Activated T-cell treated with anti-CD3 and anti-CD28 coated beads, Interleukin-2, amount 50 U/mL, for 72 hours (primary cell): ENCODE measurements around the gene FGF6. TPM values are rescaled to one million over a fixed set of nuclear protein-coding genes. Genes with fewer than 3 reads are reported as not detected.

Experiments
- ATAC-seq, 2 donors: fragments of 150-1000 bp; cut with Tn5 transposase; replicated peaks in 1 of 2; 2 replicates each; pipeline ENCODE4 v1.10.0; 2021; ENCODE audit warnings: moderate library complexity in 2 of 2, mild to moderate bottlenecking in 1 of 2
- DNase-seq, 2 donors: peaks; one replicate each; pipeline ENCODE4 v3.0.0; 2021 to 2022; ENCODE audit warnings: mixed read lengths in 1 of 2
- H3K27ac Mint-ChIP-seq: one replicate; pipeline ENCODE4 v1.8.0; 2022; ENCODE audit warnings: mild to moderate bottlenecking, moderate library complexity, mixed read lengths
- H3K27me3 Mint-ChIP-seq: one replicate; pipeline ENCODE4 v1.8.0; 2022; ENCODE audit warnings: low read depth, mixed read lengths
- H3K36me3 Mint-ChIP-seq, 2 donors: one replicate each; pipeline ENCODE4 v1.8.0; 2022; ENCODE audit warnings: mixed read lengths in 2 of 2, mild to moderate bottlenecking in 1 of 2; ENCODE audit not compliant: insufficient read depth in 2 of 2
- H3K4me1 Mint-ChIP-seq: one replicate; pipeline ENCODE4 v1.8.0; 2022; ENCODE audit warnings: low read depth, mixed read lengths
- H3K4me3 Mint-ChIP-seq, 2 donors: one replicate each; pipeline ENCODE4 v1.8.0; 2022; ENCODE audit warnings: mild to moderate bottlenecking in 2 of 2, mixed read lengths in 2 of 2, moderate library complexity in 2 of 2
- H3K9me3 Mint-ChIP-seq, 2 donors: one replicate each; pipeline ENCODE4 v1.8.0; 2022; ENCODE audit warnings: mixed read lengths in 2 of 2
- total RNA-seq, 2 donors: library from RNA; stranded (reverse); gene quantifications; one replicate each; pipeline ENCODE4 v1.2.3, GENCODE V29; 2022

FGF6 gene, protein sequence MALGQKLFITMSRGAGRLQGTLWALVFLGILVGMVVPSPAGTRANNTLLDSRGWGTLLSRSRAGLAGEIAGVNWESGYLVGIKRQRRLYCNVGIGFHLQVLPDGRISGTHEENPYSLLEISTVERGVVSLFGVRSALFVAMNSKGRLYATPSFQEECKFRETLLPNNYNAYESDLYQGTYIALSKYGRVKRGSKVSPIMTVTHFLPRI
- total RNA-seq = not detected

- H3K27ac Mint-ChIP-seq = no peak within 1 kb of the TSS
- ATAC-seq (no peak), DNase-seq (no peak)
- peaks cover 14% of the 10 kb centered on the region for H3K27me3 Mint-ChIP-seq
- no peaks in the 10 kb centered on the region for H3K36me3 Mint-ChIP-seq
- H3K4me3 Mint-ChIP-seq = no peak within 1 kb of the TSS
- no peaks in the 10 kb centered on the region for H3K9me3 Mint-ChIP-seq
- no peaks in the 10 kb centered on the region for H3K4me1 Mint-ChIP-seq
Observed at GRCh38 chr12:4445156-4446101, at the start of gene FGF6. FGF6 (minus strand) TSS chr12:4445815; CDS start chr12:4445570, 245 bp downstream.

DNA sequence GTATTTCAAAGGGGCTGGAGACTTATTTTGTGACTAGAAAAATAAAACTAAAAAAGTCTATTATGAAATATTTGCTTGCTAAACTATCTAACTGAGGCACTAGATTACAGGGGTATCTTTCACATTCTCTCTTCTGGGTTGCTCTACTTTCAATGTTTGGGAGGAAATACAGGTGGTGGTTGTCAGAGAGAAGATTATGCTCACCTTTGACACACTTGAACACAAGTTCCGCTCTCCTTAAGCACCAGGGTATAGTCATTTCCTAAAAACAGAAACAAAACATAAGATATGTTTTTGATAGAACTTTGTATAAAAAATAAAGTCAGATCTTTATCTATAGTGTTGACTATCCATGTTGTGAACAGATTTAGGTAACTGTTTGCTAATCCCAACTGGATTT lies 45.4 kb upstream of the FGF6 start:
- ATAC-seq = no peak
- H3K9me3 Mint-ChIP-seq = no peaks in the 10 kb centered on the region
- H3K4me1 Mint-ChIP-seq = peaks cover 12% of the 10 kb centered on the region
- H3K4me3 Mint-ChIP-seq = no peak overlapping the region
- DNase-seq = no peak
- peaks cover 3 to 4% of the 10 kb centered on the region in 2 donors for H3K36me3 Mint-ChIP-seq
- H3K27ac Mint-ChIP-seq = no peak overlapping the region
- no peaks in the 10 kb centered on the region for H3K27me3 Mint-ChIP-seq

GRCh38 chr12:4489556-4489955 lies 43.9 kb upstream of the FGF6 start:
- no peak for ATAC-seq
- Mint-ChIP-seq H3K9me3 (no peaks in the 10 kb centered on the region), H3K27me3 (no peaks in the 10 kb centered on the region), H3K4me3 (no peak overlapping the region), H3K4me1 (peaks cover 10% of the 10 kb centered on the region), H3K27ac (no peak overlapping the region), H3K36me3 (peaks cover 3 to 4% of the 10 kb centered on the region in 2 donors)
- no peak for DNase-seq

- Mint-ChIP-seq H3K4me3 (no peak overlapping the region), H3K4me1 (peaks cover 10% of the 10 kb centered on the region), H3K36me3 (peaks cover 3 to 4% of the 10 kb centered on the region in 2 donors), H3K27ac (no peak overlapping the region), H3K27me3 (no peaks in the 10 kb centered on the region), H3K9me3 (no peaks in the 10 kb centered on the region)
- ATAC-seq (no peak), DNase-seq (no peak)
Observed at GRCh38 chr12:4486980-4487379, 41.4 kb upstream of the FGF6 start.

DNA sequence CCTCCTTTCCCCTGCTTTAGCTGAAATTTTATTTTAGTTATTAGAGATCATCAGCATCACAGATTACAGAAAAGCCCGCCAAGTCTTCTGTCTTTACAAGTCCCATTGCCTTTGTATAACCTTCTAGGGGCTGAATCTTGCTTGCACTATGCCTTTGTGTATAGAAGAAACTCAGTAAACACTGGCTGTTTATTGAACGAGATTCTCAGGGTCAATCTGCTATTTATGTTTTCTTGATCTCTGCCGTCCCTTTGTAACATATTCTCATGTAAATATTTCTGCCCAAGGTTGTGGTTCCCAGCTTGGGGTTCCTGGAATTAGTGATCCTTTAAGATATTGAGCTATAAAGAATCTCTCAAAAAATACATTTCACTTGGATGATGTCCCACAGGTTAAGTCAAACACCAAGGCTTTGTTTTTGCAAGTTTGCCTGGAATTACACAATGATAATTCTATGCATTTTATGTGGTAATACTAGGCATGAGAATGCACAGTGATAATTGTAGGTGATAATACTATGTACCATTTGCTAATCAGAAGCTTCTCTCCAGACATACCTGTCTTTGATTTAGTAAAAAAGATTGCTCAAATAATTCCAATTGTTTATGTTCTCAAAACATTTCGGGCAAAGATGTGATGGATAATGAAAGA lies 40.6 kb upstream of the FGF6 start:
- DNase-seq = no peak
- Mint-ChIP-seq H3K27ac (no peak overlapping the region), H3K4me3 (no peak overlapping the region), H3K9me3 (no peaks in the 10 kb centered on the region), H3K27me3 (no peaks in the 10 kb centered on the region), H3K4me1 (peaks cover 10% of the 10 kb centered on the region), H3K36me3 (peaks cover 3 to 4% of the 10 kb centered on the region in 2 donors)
- no peak for ATAC-seq

DNA sequence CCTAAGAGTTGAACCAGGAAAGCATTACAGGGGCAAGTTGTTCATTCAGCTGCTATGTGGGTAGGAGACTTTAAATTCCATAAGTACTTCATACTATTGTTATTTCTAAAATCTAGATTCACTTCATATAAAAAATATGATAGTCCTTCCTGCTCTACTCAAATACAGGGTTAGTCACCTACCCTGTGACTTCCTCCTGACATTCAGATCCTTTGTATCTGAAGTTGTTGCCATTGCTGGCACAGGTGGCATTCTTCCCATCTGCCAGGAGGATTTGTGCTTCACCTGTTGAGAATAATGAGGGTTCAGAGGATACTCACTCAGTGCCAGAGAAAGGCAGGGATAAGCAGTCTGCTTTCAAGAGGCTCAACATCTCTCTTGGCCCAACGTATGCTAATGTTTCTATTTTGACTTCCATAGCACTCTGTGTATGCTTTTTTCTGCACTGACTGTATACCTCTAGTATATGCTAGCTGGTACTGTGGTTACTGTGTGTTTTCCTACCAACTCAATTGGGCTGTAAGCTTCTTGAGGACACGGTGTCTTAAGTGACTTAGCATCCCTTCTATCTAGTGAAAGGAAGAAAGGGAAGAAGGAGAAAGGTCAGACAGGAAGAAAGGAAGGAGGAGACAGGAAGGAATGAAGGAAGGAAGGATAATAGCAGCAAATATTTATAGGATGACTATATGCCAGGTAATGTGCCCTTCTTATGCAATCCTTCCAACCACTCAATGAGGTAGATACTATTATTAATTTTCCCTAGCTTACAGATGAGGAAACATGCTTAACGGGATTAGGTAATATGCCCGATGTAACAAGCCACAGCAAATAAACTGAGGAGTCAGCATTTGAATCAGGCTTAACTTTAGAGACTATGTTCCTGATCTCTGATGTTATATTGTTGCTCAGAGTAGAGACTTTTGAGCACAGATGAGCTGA lies 38.5 kb upstream of the FGF6 start:
- DNase-seq (no peak), ATAC-seq (no peak)
- Mint-ChIP-seq H3K4me3 (no peak overlapping the region), H3K27ac (no peak overlapping the region), H3K4me1 (peaks cover 10% of the 10 kb centered on the region), H3K36me3 (peaks cover 5 to 11% of the 10 kb centered on the region in 2 donors), H3K27me3 (no peaks in the 10 kb centered on the region), H3K9me3 (peaks cover 1 to 2% of the 10 kb centered on the region in 2 donors)

DNA sequence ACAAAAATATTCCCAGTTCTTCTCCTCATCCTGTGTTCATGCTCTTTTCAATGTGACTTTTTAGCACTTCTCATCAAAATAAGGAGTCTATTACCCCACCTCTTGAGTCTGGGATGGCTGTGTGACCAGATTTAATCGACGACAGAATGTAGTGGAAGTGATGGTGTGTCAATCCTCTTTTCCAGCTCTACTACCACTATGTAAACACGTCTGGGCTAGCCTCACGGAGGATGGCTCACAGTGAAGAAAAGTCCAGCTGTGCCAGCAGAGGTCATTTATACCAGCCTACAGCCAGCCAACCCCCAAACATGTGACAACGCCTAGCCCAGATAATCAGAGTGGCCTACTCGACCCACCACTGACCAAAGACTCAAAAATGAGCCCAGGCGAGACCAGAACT lies 37.3 kb upstream of the FGF6 start:
- H3K4me1 Mint-ChIP-seq = peaks cover 10% of the 10 kb centered on the region
- H3K36me3 Mint-ChIP-seq = peaks cover 5 to 16% of the 10 kb centered on the region in 2 donors
- H3K9me3 Mint-ChIP-seq = peaks cover 5 to 6% of the 10 kb centered on the region in 2 donors
- no peak overlapping the region for H3K27ac Mint-ChIP-seq
- no peak for ATAC-seq
- no peak overlapping the region for H3K4me3 Mint-ChIP-seq
- peaks cover 1% of the 10 kb centered on the region for H3K27me3 Mint-ChIP-seq
- no peak for DNase-seq

DNA sequence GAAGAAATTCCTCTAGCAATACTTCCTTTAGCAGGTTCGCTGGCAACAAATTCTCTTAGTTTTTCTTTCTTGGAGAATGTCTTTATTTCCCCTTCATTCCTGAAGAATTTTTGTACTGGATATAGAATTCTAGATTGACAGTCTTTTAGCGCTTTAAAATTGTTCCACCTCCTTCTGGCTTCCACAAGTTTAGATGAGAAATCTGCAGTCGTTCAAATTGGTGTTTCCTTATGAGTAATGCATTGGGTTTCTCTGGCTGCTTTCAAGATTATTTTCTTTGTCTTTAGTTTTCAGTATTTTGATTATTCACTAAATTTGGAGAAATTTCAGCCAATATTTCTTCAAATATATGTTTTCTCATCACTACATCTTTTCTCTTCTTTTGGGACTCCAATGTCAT lies 33.3 kb upstream of the FGF6 start:
- ATAC-seq (no peak), DNase-seq (no peak)
- Mint-ChIP-seq H3K27me3 (peaks cover 36% of the 10 kb centered on the region), H3K36me3 (peaks cover 5 to 17% of the 10 kb centered on the region in 2 donors), H3K27ac (peak overlapping the region; percentile 16), H3K4me1 (no peaks in the 10 kb centered on the region), H3K4me3 (no peak overlapping the region), H3K9me3 (peaks cover 7% of the 10 kb centered on the region in 2 donors)

GRCh38 chr12:4477129-4477528 lies 31.5 kb upstream of the FGF6 start:
- H3K4me3 Mint-ChIP-seq = no peak overlapping the region
- H3K27ac Mint-ChIP-seq = no peak overlapping the region
- H3K4me1 Mint-ChIP-seq = no peaks in the 10 kb centered on the region
- H3K36me3 Mint-ChIP-seq = peaks cover 5 to 17% of the 10 kb centered on the region in 2 donors
- H3K27me3 Mint-ChIP-seq = peaks cover 36% of the 10 kb centered on the region
- DNase-seq = no peak
- ATAC-seq = no peak
- H3K9me3 Mint-ChIP-seq = peaks cover 7% of the 10 kb centered on the region in 2 donors

GRCh38 chr12:4472046-4472445 lies 26.4 kb upstream of the FGF6 start:
- Mint-ChIP-seq H3K36me3 (no peaks in the 10 kb centered on the region), H3K9me3 (no peaks in the 10 kb centered on the region), H3K27me3 (peaks cover 29% of the 10 kb centered on the region), H3K27ac (no peak overlapping the region), H3K4me1 (no peaks in the 10 kb centered on the region), H3K4me3 (no peak overlapping the region)
- ATAC-seq (no peak), DNase-seq (no peak)

DNA sequence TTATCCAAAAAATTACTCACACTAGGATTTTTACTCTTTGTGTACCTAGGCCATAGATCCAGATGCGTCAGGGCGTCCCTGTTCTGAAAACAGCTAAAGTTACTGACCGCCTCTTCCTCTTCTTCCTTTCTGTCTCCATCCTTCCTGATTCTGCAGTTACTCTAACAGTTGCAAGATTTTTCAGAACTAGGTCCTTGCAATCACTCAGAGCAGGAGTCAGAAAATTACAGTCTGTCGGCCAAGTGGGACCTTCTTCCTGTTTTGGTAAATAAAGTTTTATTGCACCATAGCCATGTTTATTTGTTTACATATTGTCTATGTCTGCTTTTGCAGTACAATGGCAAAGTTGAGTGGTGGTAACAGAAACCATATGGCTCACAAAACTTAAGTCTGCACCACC lies 25.6 kb upstream of the FGF6 start:
- Mint-ChIP-seq H3K4me3 (no peak overlapping the region), H3K27me3 (peaks cover 21% of the 10 kb centered on the region), H3K27ac (no peak overlapping the region), H3K9me3 (no peaks in the 10 kb centered on the region), H3K4me1 (no peaks in the 10 kb centered on the region), H3K36me3 (no peaks in the 10 kb centered on the region)
- ATAC-seq (no peak), DNase-seq (no peak)

GRCh38 chr12:4468994-4469393 lies 23.4 kb upstream of the FGF6 start:
- Mint-ChIP-seq H3K27me3 (peaks cover under 1% of the 10 kb centered on the region), H3K27ac (no peak overlapping the region), H3K4me3 (no peak overlapping the region), H3K9me3 (no peaks in the 10 kb centered on the region), H3K4me1 (no peaks in the 10 kb centered on the region), H3K36me3 (no peaks in the 10 kb centered on the region)
- ATAC-seq (no peak), DNase-seq (no peak)
